GM03348 (cell line): ENCODE data around the gene WDR1.
A peak's percentile ranks its signal among the peaks of the same experiment; 100 is the strongest.

ENCODE experiments used
- DNase-seq: peaks from one replicate; pipeline ENCODE4 v3.0.0; 2012; ENCODE audit warnings: low spot score

Gene WDR1

GRCh38 chr4:10114147-10114546 lies 2.5 kb downstream of the WDR1 start:
- no peak for DNase-seq

- no peak for DNase-seq
Measured at GRCh38 chr4:10113362-10114047, 3.1 kb downstream of the WDR1 start.

GRCh38 chr4:10112658-10113284 lies 3.8 kb downstream of the WDR1 start:
- no peak for DNase-seq

GRCh38 chr4:10111067-10111801 lies 5.4 kb downstream of the WDR1 start:
- no peak for DNase-seq

- no peak for DNase-seq
Measured at GRCh38 chr4:10109995-10110670, 6.5 kb downstream of the WDR1 start.

GRCh38 chr4:10108818-10109783 lies 7.5 kb downstream of the WDR1 start:
- no peak for DNase-seq

- no peak for DNase-seq
Measured at GRCh38 chr4:10108391-10108790, 8.2 kb downstream of the WDR1 start.

- no peak for DNase-seq
Measured at GRCh38 chr4:10107111-10108091, 9.2 kb downstream of the WDR1 start.

- DNase-seq = peak; percentile 94
Measured at GRCh38 chr4:10106421-10107039, 10.1 kb downstream of the WDR1 start.

- DNase-seq = no peak
Measured at GRCh38 chr4:10105920-10106319, 10.7 kb downstream of the WDR1 start.

- DNase-seq = no peak
Measured at GRCh38 chr4:10105421-10105820, 11.2 kb downstream of the WDR1 start.

GRCh38 chr4:10104991-10105276 lies 11.7 kb downstream of the WDR1 start:
- DNase-seq = no peak

- peak; percentile 64 for DNase-seq
Measured at GRCh38 chr4:10104211-10104990, 12.2 kb downstream of the WDR1 start.

- no peak for DNase-seq
Measured at GRCh38 chr4:10102474-10103332, 13.9 kb downstream of the WDR1 start.

- no peak for DNase-seq
Measured at GRCh38 chr4:10101671-10102473, 14.7 kb downstream of the WDR1 start.

- DNase-seq = no peak
Measured at GRCh38 chr4:10100734-10101216, 15.8 kb downstream of the WDR1 start.
